Astrocyte (in vitro differentiated cells and primary cell): Measurements from ENCODE around the gene KBTBD3. TPM values are rescaled to one million over a fixed set of nuclear protein-coding genes. Genes with fewer than 3 reads are reported as not detected.

ENCODE experiments used
- DNase-seq: peaks from one replicate; pipeline ENCODE4 v3.0.0-alpha.2; 2010; ENCODE audit warnings: low read depth
- FAIRE-seq: peaks from 2 replicates; lab custom pipeline; 2011; peaks lifted over from hg19 to GRCh38; lab: Jason Lieb, UNC
- H2AFZ ChIP-seq: 2 replicates; pipeline ENCODE4 v1.6.0; 2012; ENCODE audit warnings: low read depth, low read length, inconsistent platforms
- H3K27ac ChIP-seq: 2 replicates; pipeline ENCODE4 v1.5.1; 2011; ENCODE audit warnings: low read depth, low read length, inconsistent platforms
- H3K27me3 ChIP-seq: 2 replicates; pipeline ENCODE4 v1.6.0; 2011; ENCODE audit warnings: low read length, inconsistent platforms; ENCODE audit not compliant: insufficient read depth
- H3K36me3 ChIP-seq: 2 replicates; pipeline ENCODE4 v1.5.1; 2011; ENCODE audit warnings: low read length, inconsistent platforms; ENCODE audit not compliant: insufficient read depth
- H3K4me1 ChIP-seq: 2 replicates; pipeline ENCODE4 v1.5.1; 2011; ENCODE audit warnings: low read length, inconsistent platforms; ENCODE audit not compliant: insufficient read depth
- H3K4me2 ChIP-seq: 2 replicates; pipeline ENCODE4 v1.6.0; 2012; ENCODE audit warnings: low read length, inconsistent platforms
- H3K4me3 ChIP-seq: 2 replicates; pipeline ENCODE4 v1.5.1; 2011; ENCODE audit warnings: low read depth, mild to moderate bottlenecking, low read length, inconsistent platforms; ENCODE audit not compliant: insufficient read depth
- H3K79me2 ChIP-seq: 2 replicates; pipeline ENCODE4 v1.6.0; 2012; ENCODE audit warnings: mild to moderate bottlenecking, low read length, inconsistent platforms; ENCODE audit not compliant: insufficient read depth
- H3K9ac ChIP-seq: 2 replicates; pipeline ENCODE4 v1.6.0; 2012; ENCODE audit warnings: mild to moderate bottlenecking, low read length, inconsistent platforms
- H3K9me3 ChIP-seq: 2 replicates; pipeline ENCODE4 v1.5.1; 2012; ENCODE audit warnings: low read depth, mild to moderate bottlenecking, low read length, inconsistent platforms; ENCODE audit not compliant: insufficient read depth
- H4K20me1 ChIP-seq: 2 replicates; pipeline ENCODE4 v1.6.0; 2012; ENCODE audit warnings: low read length, inconsistent platforms; ENCODE audit not compliant: insufficient read depth
- H3K27ac Mint-ChIP-seq: one replicate; pipeline ENCODE4 v1.8.0; 2021; ENCODE audit warnings: mild to moderate bottlenecking, mixed read lengths; ENCODE audit not compliant: unreplicated experiment
- H3K27me3 Mint-ChIP-seq: one replicate; pipeline ENCODE4 v1.8.0; 2021; ENCODE audit warnings: low read depth, mixed read lengths; ENCODE audit not compliant: unreplicated experiment
- H3K36me3 Mint-ChIP-seq: one replicate; pipeline ENCODE4 v1.8.0; 2021; ENCODE audit warnings: low read depth, mixed read lengths; ENCODE audit not compliant: unreplicated experiment
- H3K4me1 Mint-ChIP-seq: one replicate; pipeline ENCODE4 v1.8.0; 2021; ENCODE audit warnings: low read depth, mixed read lengths; ENCODE audit not compliant: unreplicated experiment
- H3K4me3 Mint-ChIP-seq: one replicate; pipeline ENCODE4 v1.8.0; 2021; ENCODE audit warnings: mild to moderate bottlenecking, moderate library complexity, mixed read lengths; ENCODE audit not compliant: unreplicated experiment
- H3K9me3 Mint-ChIP-seq: one replicate; pipeline ENCODE4 v1.8.0; 2021; ENCODE audit warnings: mild to moderate bottlenecking, mixed read lengths; ENCODE audit not compliant: unreplicated experiment
- CTCF ChIP-seq: IDR thresholded peaks from 2 replicates; pipeline ENCODE4 v1.5.1; 2011; ENCODE audit warnings: low read depth, mild to moderate bottlenecking, inconsistent platforms, low read length, moderate library complexity; ENCODE audit not compliant: insufficient read depth
- EZH2 ChIP-seq: IDR thresholded peaks from 2 replicates; pipeline ENCODE4 v1.6.1; 2012; ENCODE audit warnings: mild to moderate bottlenecking, low read length, inconsistent platforms; ENCODE audit not compliant: insufficient read depth
- total RNA-seq: library from RNA; stranded (reverse); gene quantifications from 2 replicates; pipeline ENCODE4 v1.2.1, GENCODE V29; 2021

The KBTBD3 gene
- total RNA-seq, 1 donor from 2014 or later = 4.7 TPM

- no peak for DNase-seq
- Mint-ChIP-seq H3K4me3 (no peak overlapping the region), H3K4me1 (no peaks in the 10 kb centered on the region), H3K27me3 (no peaks in the 10 kb centered on the region), H3K27ac (no peak overlapping the region), H3K9me3 (no peaks in the 10 kb centered on the region), H3K36me3 (no peaks in the 10 kb centered on the region)
- no peak overlapping the region for H3K9ac ChIP-seq
- FAIRE-seq = no peak
- no peaks in the 10 kb centered on the region for H4K20me1 ChIP-seq
- no peak overlapping the region for H3K27ac ChIP-seq
- no peaks in the 10 kb centered on the region for H3K4me1 ChIP-seq
- H3K79me2 ChIP-seq = no peaks in the 10 kb centered on the region
- H3K9me3 ChIP-seq = no peaks in the 10 kb centered on the region
- H3K4me3 ChIP-seq = no peak overlapping the region
- no peaks in the 10 kb centered on the region for H3K36me3 ChIP-seq
- TF ChIP-seq EZH2 = no peak
- TF ChIP-seq CTCF = no peak
- no peaks in the 10 kb centered on the region for H3K27me3 ChIP-seq
- no peak overlapping the region for H2AFZ ChIP-seq
- no peak overlapping the region for H3K4me2 ChIP-seq
Observed at GRCh38 chr11:106061954-106062949, 14.9 kb downstream of the KBTBD3 start.

GRCh38 chr11:106061249-106061784, 15.8 kb downstream of the KBTBD3 start:
- Histone ChIP-seq H2AFZ (no peak overlapping the region), H4K20me1 (no peaks in the 10 kb centered on the region), H3K9me3 (no peaks in the 10 kb centered on the region), H3K4me1 (no peaks in the 10 kb centered on the region), H3K36me3 (no peaks in the 10 kb centered on the region), H3K9ac (no peak overlapping the region), H3K27me3 (no peaks in the 10 kb centered on the region), H3K4me2 (no peak overlapping the region), H3K79me2 (no peaks in the 10 kb centered on the region), H3K4me3 (no peak overlapping the region), H3K27ac (no peak overlapping the region)
- no peak overlapping the region for H3K4me3 Mint-ChIP-seq
- no peaks in the 10 kb centered on the region for H3K9me3 Mint-ChIP-seq
- H3K27ac Mint-ChIP-seq = no peak overlapping the region
- no peaks in the 10 kb centered on the region for H3K27me3 Mint-ChIP-seq
- DNase-seq (no peak), FAIRE-seq (no peak)
- no peaks in the 10 kb centered on the region for H3K36me3 Mint-ChIP-seq
- no peaks in the 10 kb centered on the region for H3K4me1 Mint-ChIP-seq
- no peak for TF ChIP-seq EZH2
- no peak for TF ChIP-seq CTCF
